GM12878 (cell line): Measurements from ENCODE around the gene ADAMTSL4. TPM values are rescaled to one million over a fixed set of nuclear protein-coding genes. Genes with fewer than 3 reads are reported as not detected.

Experiments
- ASH2L ChIP-seq: fragments of 300-600, 200-600 bp; sonication (generic); IDR thresholded peaks from 2 replicates; pipeline ENCODE4 v1.6.1; 2017; ENCODE audit warnings: low read depth, mild to moderate bottlenecking, borderline replicate concordance
- BCLAF1 ChIP-seq: fragments of 450-650 bp; IDR thresholded peaks from 2 replicates; pipeline ENCODE4 v1.6.1; 2017; ENCODE audit warnings: antibody characterized with exemption, mild to moderate bottlenecking, moderate library complexity
- BHLHE40 ChIP-seq, 2 experiments: fragments of 450-650 bp in 1 of 2; IDR thresholded peaks; 2 replicates each; pipeline ENCODE4 v1.6.1; 2011 to 2017; ENCODE audit warnings: low read depth in 2 of 2, borderline replicate concordance in 1 of 2, improper control_type of control experiment in 1 of 2, low read length in 1 of 2, mild to moderate bottlenecking in 1 of 2
- CHD1 ChIP-seq: IDR thresholded peaks from 2 replicates; pipeline ENCODE4 v1.6.1; 2012; ENCODE audit warnings: low read depth, low read length, improper control_type of control experiment
- MAX ChIP-seq: IDR thresholded peaks from 2 replicates; pipeline ENCODE4 v1.6.1; 2012; ENCODE audit warnings: low read depth, low read length, improper control_type of control experiment
- MEF2B ChIP-seq: fragments of 450-650 bp; IDR thresholded peaks from 2 replicates; pipeline ENCODE4 v1.6.1; 2018; ENCODE audit warnings: mild to moderate bottlenecking, moderate library complexity; ENCODE audit not compliant: partially characterized antibody, poor library complexity, severe bottlenecking
- MTA3 ChIP-seq: IDR thresholded peaks from 2 replicates; pipeline ENCODE4 v1.6.1; 2012; ENCODE audit warnings: low read length, inconsistent platforms, borderline replicate concordance
- MXI1 ChIP-seq: fragments of 150-350 bp; IDR thresholded peaks from 2 replicates; pipeline ENCODE4 v1.6.1; 2011; ENCODE audit warnings: low read depth, mild to moderate bottlenecking, inconsistent platforms, low read length, improper control_type of control experiment
- NR2F1 ChIP-seq: fragments of 450-650 bp; conservative IDR thresholded peaks from 2 replicates; pipeline ENCODE4 v1.6.1; 2017; ENCODE audit warnings: mild to moderate bottlenecking
- PAX8 ChIP-seq: fragments of 450-650 bp; IDR thresholded peaks from 2 replicates; pipeline ENCODE4 v1.6.1; 2017; ENCODE audit warnings: mild to moderate bottlenecking, moderate library complexity
- RB1 ChIP-seq: fragments of 450-650 bp; formaldehyde crosslinking; IDR thresholded peaks from 2 replicates; pipeline ENCODE4 v1.6.1; 2017; ENCODE audit warnings: mild to moderate bottlenecking, borderline replicate concordance
- RCOR1 ChIP-seq: conservative IDR thresholded peaks from 2 replicates; pipeline ENCODE4 v1.6.1; 2012; ENCODE audit warnings: low read depth, low read length, improper control_type of control experiment
- TCF7 ChIP-seq: IDR thresholded peaks from 2 replicates; pipeline ENCODE4 v1.6.1; 2014; ENCODE audit warnings: antibody characterized with exemption, borderline replicate concordance
- polyA plus RNA-seq, 11 experiments: library from polyadenylated mRNA; depleted of rRNA in 4 of 11; unstranded in 6 of 11; stranded (reverse) in 5 of 11; fragments of >200 nt; fragmentation: Nextera tagmentation in 4 of 11; fragmentation: Illumina TruSeq in 1 of 11; extraction: Ambion mirVana in 4 of 11; extraction: Trizol in 1 of 11; gene quantifications; 1 replicate in 1 of 11; 2 replicates in 10 of 11; pipeline versions ENCODE4 v1.2.1 to v1.2.3, GENCODE V29; 2011 to 2016; ENCODE audit warnings: inconsistent platforms in 2 of 11, missing spikeins in 2 of 11, low read depth in 1 of 11
- total RNA-seq, 4 experiments: library from RNA; depleted of rRNA in 3 of 4; stranded (reverse); fragments of >200 nt in 3 of 4; fragmentation: Illumina TruSeq in 1 of 4; extraction: Trizol in 1 of 4; gene quantifications; 2 replicates each; pipeline versions ENCODE4 v1.2.1 to v1.2.3, GENCODE V29; 2013 to 2021
- TF ChIP-seq, protein P1 (sequence below): IDR thresholded peaks from 2 replicates; pipeline ENCODE4 v1.6.1; 2012; ENCODE audit warnings: mild to moderate bottlenecking, low read depth, low read length
- TF ChIP-seq, protein P2 (sequence below): IDR thresholded peaks from 2 replicates; pipeline ENCODE4 v1.6.1; 2012; ENCODE audit warnings: low read depth, low read length, improper control_type of control experiment
- TF ChIP-seq, protein P3 (sequence below): IDR thresholded peaks from 2 replicates; pipeline ENCODE4 v1.6.1; 2011; ENCODE audit warnings: mild to moderate bottlenecking, low read depth, low read length, moderate library complexity; ENCODE audit not compliant: insufficient replicate concordance
- TF ChIP-seq, protein P4 (sequence below): fragments of 450-650 bp; IDR thresholded peaks from 2 replicates; pipeline ENCODE4 v1.6.1; 2016; ENCODE audit warnings: mild to moderate bottlenecking

Gene ADAMTSL4
- total and polyA plus RNA-seq, 10 of the 15 experiments (the other 5 are each of a cell fraction or from before 2014, with no cell fraction given), result 0.04 to 0.15 (median 0.05) TPM; not detected in 5

GRCh38 chr1:150515328-150516049 lies 33.7 kb upstream of the ADAMTSL4 start, which contains the start of gene FALEC (continued):
- TF ChIP-seq BCLAF1 (no peak), MAX (0 out of 2 replicates have a peak, but pooled peaks have one; percentile 5), MEF2B (peak; percentile 80), CHD1 (no peak), TCF7 (peak; percentile 94), MXI1 (peak; percentile 45; the same call in 1 of the 2 replicates), RB1 (0 out of 2 replicates have a peak, but pooled peaks have one; percentile 54), NR2F1 (peak; percentile 50), ASH2L (no peak), PAX8 (no peak), MTA3 (no peak), BHLHE40 (IDR thresholded peaks at IDR 0.05; ENCODE audit: borderline replicate concordance in 1 of 2, low read depth in 2 of 2, low read length in 1 of 2) (peak; percentile 9 to 57; a peak in 1 of 4 replicates), RCOR1 (no peak)
- TF ChIP-seq, protein P1, sequence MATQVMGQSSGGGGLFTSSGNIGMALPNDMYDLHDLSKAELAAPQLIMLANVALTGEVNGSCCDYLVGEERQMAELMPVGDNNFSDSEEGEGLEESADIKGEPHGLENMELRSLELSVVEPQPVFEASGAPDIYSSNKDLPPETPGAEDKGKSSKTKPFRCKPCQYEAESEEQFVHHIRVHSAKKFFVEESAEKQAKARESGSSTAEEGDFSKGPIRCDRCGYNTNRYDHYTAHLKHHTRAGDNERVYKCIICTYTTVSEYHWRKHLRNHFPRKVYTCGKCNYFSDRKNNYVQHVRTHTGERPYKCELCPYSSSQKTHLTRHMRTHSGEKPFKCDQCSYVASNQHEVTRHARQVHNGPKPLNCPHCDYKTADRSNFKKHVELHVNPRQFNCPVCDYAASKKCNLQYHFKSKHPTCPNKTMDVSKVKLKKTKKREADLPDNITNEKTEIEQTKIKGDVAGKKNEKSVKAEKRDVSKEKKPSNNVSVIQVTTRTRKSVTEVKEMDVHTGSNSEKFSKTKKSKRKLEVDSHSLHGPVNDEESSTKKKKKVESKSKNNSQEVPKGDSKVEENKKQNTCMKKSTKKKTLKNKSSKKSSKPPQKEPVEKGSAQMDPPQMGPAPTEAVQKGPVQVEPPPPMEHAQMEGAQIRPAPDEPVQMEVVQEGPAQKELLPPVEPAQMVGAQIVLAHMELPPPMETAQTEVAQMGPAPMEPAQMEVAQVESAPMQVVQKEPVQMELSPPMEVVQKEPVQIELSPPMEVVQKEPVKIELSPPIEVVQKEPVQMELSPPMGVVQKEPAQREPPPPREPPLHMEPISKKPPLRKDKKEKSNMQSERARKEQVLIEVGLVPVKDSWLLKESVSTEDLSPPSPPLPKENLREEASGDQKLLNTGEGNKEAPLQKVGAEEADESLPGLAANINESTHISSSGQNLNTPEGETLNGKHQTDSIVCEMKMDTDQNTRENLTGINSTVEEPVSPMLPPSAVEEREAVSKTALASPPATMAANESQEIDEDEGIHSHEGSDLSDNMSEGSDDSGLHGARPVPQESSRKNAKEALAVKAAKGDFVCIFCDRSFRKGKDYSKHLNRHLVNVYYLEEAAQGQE, result no peak
- TF ChIP-seq, protein P2, sequence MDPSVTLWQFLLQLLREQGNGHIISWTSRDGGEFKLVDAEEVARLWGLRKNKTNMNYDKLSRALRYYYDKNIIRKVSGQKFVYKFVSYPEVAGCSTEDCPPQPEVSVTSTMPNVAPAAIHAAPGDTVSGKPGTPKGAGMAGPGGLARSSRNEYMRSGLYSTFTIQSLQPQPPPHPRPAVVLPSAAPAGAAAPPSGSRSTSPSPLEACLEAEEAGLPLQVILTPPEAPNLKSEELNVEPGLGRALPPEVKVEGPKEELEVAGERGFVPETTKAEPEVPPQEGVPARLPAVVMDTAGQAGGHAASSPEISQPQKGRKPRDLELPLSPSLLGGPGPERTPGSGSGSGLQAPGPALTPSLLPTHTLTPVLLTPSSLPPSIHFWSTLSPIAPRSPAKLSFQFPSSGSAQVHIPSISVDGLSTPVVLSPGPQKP, result no peak
- TF ChIP-seq, protein P3, sequence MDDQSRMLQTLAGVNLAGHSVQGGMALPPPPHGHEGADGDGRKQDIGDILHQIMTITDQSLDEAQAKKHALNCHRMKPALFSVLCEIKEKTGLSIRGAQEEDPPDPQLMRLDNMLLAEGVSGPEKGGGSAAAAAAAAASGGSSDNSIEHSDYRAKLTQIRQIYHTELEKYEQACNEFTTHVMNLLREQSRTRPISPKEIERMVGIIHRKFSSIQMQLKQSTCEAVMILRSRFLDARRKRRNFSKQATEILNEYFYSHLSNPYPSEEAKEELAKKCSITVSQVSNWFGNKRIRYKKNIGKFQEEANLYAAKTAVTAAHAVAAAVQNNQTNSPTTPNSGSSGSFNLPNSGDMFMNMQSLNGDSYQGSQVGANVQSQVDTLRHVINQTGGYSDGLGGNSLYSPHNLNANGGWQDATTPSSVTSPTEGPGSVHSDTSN, result peak; percentile 93
- TF ChIP-seq, protein P4, sequence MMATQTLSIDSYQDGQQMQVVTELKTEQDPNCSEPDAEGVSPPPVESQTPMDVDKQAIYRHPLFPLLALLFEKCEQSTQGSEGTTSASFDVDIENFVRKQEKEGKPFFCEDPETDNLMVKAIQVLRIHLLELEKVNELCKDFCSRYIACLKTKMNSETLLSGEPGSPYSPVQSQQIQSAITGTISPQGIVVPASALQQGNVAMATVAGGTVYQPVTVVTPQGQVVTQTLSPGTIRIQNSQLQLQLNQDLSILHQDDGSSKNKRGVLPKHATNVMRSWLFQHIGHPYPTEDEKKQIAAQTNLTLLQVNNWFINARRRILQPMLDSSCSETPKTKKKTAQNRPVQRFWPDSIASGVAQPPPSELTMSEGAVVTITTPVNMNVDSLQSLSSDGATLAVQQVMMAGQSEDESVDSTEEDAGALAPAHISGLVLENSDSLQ, result peak; percentile 98
